Hepatocyte (in vitro differentiated cells): ENCODE results near the gene SERGEF. TPM values are rescaled to one million over a fixed set of nuclear protein-coding genes. Genes with fewer than 3 reads are reported as not detected.

Experiments
- DNase-seq: peaks from one replicate; pipeline ENCODE4 v3.0.0-alpha.2; 2016; ENCODE audit warnings: low spot score
- H2AFZ ChIP-seq: fragments of 200-600 bp; sonication (generic); 2 replicates; pipeline ENCODE4 v1.6.0; 2016; ENCODE audit warnings: antibody characterized with exemption, mild to moderate bottlenecking
- H3K27ac ChIP-seq: fragments of 200-600 bp; sonication (generic); 2 replicates; pipeline ENCODE4 v1.5.1; 2016; ENCODE audit warnings: mild to moderate bottlenecking
- H3K27me3 ChIP-seq: fragments of 200-600 bp; sonication (generic); 2 replicates; pipeline ENCODE4 v1.6.1; 2016
- H3K36me3 ChIP-seq: fragments of 200-600 bp; sonication (generic); replicated peaks from 2 replicates; pipeline ENCODE4 v1.5.1; 2016; ENCODE audit warnings: low read depth; ENCODE audit not compliant: insufficient read depth
- H3K4me1 ChIP-seq: fragments of 200-600 bp; sonication (generic); 2 replicates; pipeline ENCODE4 v1.5.1; 2016; ENCODE audit warnings: mild to moderate bottlenecking, moderate library complexity; ENCODE audit not compliant: insufficient read depth
- H3K4me2 ChIP-seq: fragments of 200-600 bp; sonication (generic); 2 replicates; pipeline ENCODE4 v1.6.0; 2016
- H3K4me3 ChIP-seq: fragments of 200-600 bp; sonication (generic); 2 replicates; pipeline ENCODE4 v1.5.1; 2016; ENCODE audit warnings: mild to moderate bottlenecking
- H3K79me2 ChIP-seq: fragments of 200-600 bp; sonication (generic); 2 replicates; pipeline ENCODE4 v1.6.0; 2017; ENCODE audit warnings: mild to moderate bottlenecking
- H3K9me2 ChIP-seq: fragments of 200-600 bp; sonication (generic); replicated peaks from 2 replicates; pipeline ENCODE4 v1.6.0; 2017; ENCODE audit warnings: mild to moderate bottlenecking; ENCODE audit not compliant: insufficient read depth
- H3K9me3 ChIP-seq: fragments of 200-600 bp; sonication (generic); 2 replicates; pipeline ENCODE4 v1.5.1; 2016; ENCODE audit warnings: low read depth, mild to moderate bottlenecking
- H4K20me1 ChIP-seq: fragments of 200-600 bp; sonication (generic); 2 replicates; pipeline ENCODE4 v1.6.0; 2016; ENCODE audit warnings: mild to moderate bottlenecking; ENCODE audit not compliant: insufficient read depth, poor library complexity, severe bottlenecking
- CTCF ChIP-seq: fragments of 200-600 bp; sonication (generic); IDR thresholded peaks from 2 replicates; pipeline ENCODE4 v1.5.1; 2016; ENCODE audit warnings: antibody characterized with exemption, mild to moderate bottlenecking; ENCODE audit not compliant: poor library complexity
- EZH2 ChIP-seq: fragments of 200-600 bp; sonication (generic); IDR thresholded peaks from 2 replicates; pipeline ENCODE4 v1.6.1; 2016; ENCODE audit warnings: antibody characterized with exemption, mild to moderate bottlenecking, borderline replicate concordance
- EZH2phosphoT487 ChIP-seq: fragments of 200-600 bp; sonication (generic); IDR thresholded peaks from one replicate; pipeline ENCODE4 v1.6.1; 2018; ENCODE audit warnings: antibody characterized with exemption, mild to moderate bottlenecking, low read depth, moderate library complexity; ENCODE audit not compliant: unreplicated experiment, severe bottlenecking
- WGBS: methylation state at CpG from one replicate; pipeline ENCODE4 v1.1.6; 2016; ENCODE audit warnings: low lambda C conversion rate; ENCODE audit errors: missing lambda C conversion rate; 5-methylcytosine and 5-hydroxymethylcytosine counted together
- polyA plus RNA-seq: library from polyadenylated mRNA; unstranded; fragments of >200 nt; fragmentation: Nextera tagmentation; extraction: Ambion mirVana; gene quantifications from 2 replicates; pipeline ENCODE4 v1.2.1, GENCODE V29; 2016
- total RNA-seq: library from RNA; depleted of rRNA; stranded (reverse); fragments of >200 nt; gene quantifications from 2 replicates; pipeline ENCODE4 v1.2.3, GENCODE V29; 2014

The SERGEF gene
- total and polyA plus RNA-seq, 2 experiments from 2014 or later = 21.7 to 28.7 TPM

- no peak for TF ChIP-seq CTCF
- no peak for TF ChIP-seq EZH2
- TF ChIP-seq EZH2phosphoT487 = no peak
- Histone ChIP-seq H3K4me1 (no peaks in the 10 kb centered on the region), H2AFZ (no peak overlapping the region), H3K9me3 (no peaks in the 10 kb centered on the region), H4K20me1 (no peaks in the 10 kb centered on the region), H3K79me2 (no peaks in the 10 kb centered on the region), H3K27me3 (no peaks in the 10 kb centered on the region), H3K4me3 (no peak overlapping the region), H3K9me2 (no peaks in the 10 kb centered on the region), H3K27ac (no peak overlapping the region), H3K36me3 (no peaks in the 10 kb centered on the region), H3K4me2 (no peak overlapping the region)
- WGBS = 74% methylated on average over 3 of the region's 3 CpGs
- DNase-seq = no peak
Observed at GRCh38 chr11:17927041-17927440, 85.8 kb downstream of the SERGEF start.

DNA sequence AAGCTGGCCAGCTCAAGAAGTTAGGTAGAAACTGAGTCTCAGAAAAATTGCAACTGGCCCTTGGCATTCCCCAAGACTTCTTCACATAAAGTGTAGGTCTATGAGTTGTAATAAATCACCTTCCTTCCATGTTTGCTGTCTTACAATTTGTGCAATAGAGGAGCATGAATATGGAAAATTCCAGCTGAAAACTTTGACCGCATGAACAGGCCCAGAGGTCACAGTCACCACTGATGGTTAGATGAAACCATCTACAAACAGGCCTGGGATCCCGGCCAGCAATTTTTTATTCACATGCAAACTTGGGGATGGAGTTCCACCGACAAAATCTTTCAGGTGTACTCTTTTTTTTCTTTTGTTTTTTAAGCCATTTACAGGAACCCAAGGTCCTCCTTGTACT is 88.1 kb downstream of the SERGEF start:
- Histone ChIP-seq H2AFZ (no peak overlapping the region), H3K79me2 (no peaks in the 10 kb centered on the region), H3K4me2 (no peak overlapping the region), H3K27ac (no peak overlapping the region), H3K27me3 (no peaks in the 10 kb centered on the region), H3K36me3 (no peaks in the 10 kb centered on the region), H4K20me1 (no peaks in the 10 kb centered on the region), H3K9me2 (no peaks in the 10 kb centered on the region), H3K4me1 (no peaks in the 10 kb centered on the region), H3K9me3 (no peaks in the 10 kb centered on the region), H3K4me3 (no peak overlapping the region)
- no peak for DNase-seq
- no peak for TF ChIP-seq EZH2phosphoT487
- no peak for TF ChIP-seq CTCF
- no peak for TF ChIP-seq EZH2
- WGBS = 95% methylated on average over 3 of the region's 3 CpGs

- Histone ChIP-seq H3K79me2 (no peaks in the 10 kb centered on the region), H3K4me3 (no peak overlapping the region), H3K4me2 (no peak overlapping the region), H3K9me2 (no peaks in the 10 kb centered on the region), H3K4me1 (no peaks in the 10 kb centered on the region), H3K9me3 (no peaks in the 10 kb centered on the region), H3K27me3 (no peaks in the 10 kb centered on the region), H2AFZ (no peak overlapping the region), H4K20me1 (no peaks in the 10 kb centered on the region), H3K36me3 (no peaks in the 10 kb centered on the region), H3K27ac (no peak overlapping the region)
- TF ChIP-seq CTCF = no peak
- TF ChIP-seq EZH2 = no peak
- TF ChIP-seq EZH2phosphoT487 = no peak
- DNase-seq = peak; percentile 7
- WGBS = 79% methylated on average over 3 of the region's 3 CpGs
Observed at GRCh38 chr11:17923217-17923616, 89.6 kb downstream of the SERGEF start.

DNA sequence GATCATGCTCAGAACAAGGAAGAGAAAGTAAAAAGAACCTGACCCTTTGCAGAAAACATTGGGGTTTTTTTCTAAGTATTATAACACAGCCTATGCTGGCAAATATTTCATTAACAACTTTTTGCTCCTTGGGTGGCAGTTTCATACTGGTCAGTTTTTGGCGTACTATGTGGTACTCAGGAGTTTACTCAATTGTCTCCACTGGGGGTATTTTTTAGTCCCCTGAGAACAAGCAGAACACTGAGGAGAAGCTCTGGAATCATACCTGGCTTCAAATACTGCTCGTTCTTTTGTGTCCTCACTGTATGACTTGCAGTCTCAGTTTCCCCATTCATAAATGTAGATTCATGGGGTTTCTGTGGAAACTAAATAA is 90.4 kb downstream of the SERGEF start:
- Histone ChIP-seq H3K9me2 (no peaks in the 10 kb centered on the region), H3K36me3 (no peaks in the 10 kb centered on the region), H3K4me2 (no peak overlapping the region), H3K27me3 (no peaks in the 10 kb centered on the region), H3K9me3 (no peaks in the 10 kb centered on the region), H3K4me3 (no peak overlapping the region), H3K4me1 (no peaks in the 10 kb centered on the region), H4K20me1 (no peaks in the 10 kb centered on the region), H3K27ac (peak overlapping the region; percentile 7), H3K79me2 (no peaks in the 10 kb centered on the region), H2AFZ (no peak overlapping the region)
- TF ChIP-seq EZH2 (no peak), CTCF (no peak), EZH2phosphoT487 (no peak)
- 28% methylated on average over 2 of the region's 2 CpGs for WGBS
- no peak for DNase-seq
